ENCODE data around the gene PTPN3. TPM values are rescaled to one million over a fixed set of nuclear protein-coding genes. Genes with fewer than 3 reads are reported as not detected.

The PTPN3 gene
- polyA plus RNA-seq, 3 donors: not detected

GRCh38 chr9:109506097-109506712, 8.1 kb upstream of the PTPN3 start:
- Mint-ChIP-seq H3K27me3 (ENCODE audit: low read depth in 3 of 3) (peaks cover 48 to 53% (median 49%) of the 10 kb centered on the region in 3 donors), H3K4me1 (no peaks in the 10 kb centered on the region), H3K36me3 (no peaks in the 10 kb centered on the region), H3K4me3 (no peak overlapping the region), H3K9me3 (peaks cover 0 to 3% (median 0%) of the 10 kb centered on the region in 7 donors), H3K27ac (peak overlapping the region in 1 of 7 donors; percentile 43)
- WGBS (ENCODE audit: insufficient coverage): no CpG with 5 or more reads among the region's 3 CpGs
- no peaks in the 10 kb centered on the region for H4K20me1 ChIP-seq (ENCODE audit: insufficient read depth, low read length)
- H3K9ac ChIP-seq (ENCODE audit: insufficient read depth, low read length, poor library complexity, severe bottlenecking): no peak overlapping the region
- H3K4me3 ChIP-seq (replicated peaks in 1 of 3; ENCODE audit: low read depth in 2 of 3, low read length in 3 of 3): no peak overlapping the region
- no peaks in the 10 kb centered on the region for H3K36me3 ChIP-seq (replicated peaks in 1 of 2; ENCODE audit: control insufficient read depth in 1 of 2, insufficient read depth in 2 of 2, low read length in 2 of 2)
- no peak overlapping the region for H3K27ac ChIP-seq (ENCODE audit: low read depth in 1 of 2, low read length in 2 of 2)
- H3K9me3 ChIP-seq (replicated peaks in 1 of 2; ENCODE audit: control insufficient read depth in 1 of 2, insufficient read depth in 1 of 2, low read length in 2 of 2): no peaks in the 10 kb centered on the region
- DNase-seq: no peak
- H3K4me1 ChIP-seq (ENCODE audit: control insufficient read depth in 1 of 2, insufficient read depth in 2 of 2, low read length in 2 of 2): no peaks in the 10 kb centered on the region
- intact Hi-C loops (cut with micrococcal nuclease): no loop called here
- TF ChIP-seq, protein P1, sequence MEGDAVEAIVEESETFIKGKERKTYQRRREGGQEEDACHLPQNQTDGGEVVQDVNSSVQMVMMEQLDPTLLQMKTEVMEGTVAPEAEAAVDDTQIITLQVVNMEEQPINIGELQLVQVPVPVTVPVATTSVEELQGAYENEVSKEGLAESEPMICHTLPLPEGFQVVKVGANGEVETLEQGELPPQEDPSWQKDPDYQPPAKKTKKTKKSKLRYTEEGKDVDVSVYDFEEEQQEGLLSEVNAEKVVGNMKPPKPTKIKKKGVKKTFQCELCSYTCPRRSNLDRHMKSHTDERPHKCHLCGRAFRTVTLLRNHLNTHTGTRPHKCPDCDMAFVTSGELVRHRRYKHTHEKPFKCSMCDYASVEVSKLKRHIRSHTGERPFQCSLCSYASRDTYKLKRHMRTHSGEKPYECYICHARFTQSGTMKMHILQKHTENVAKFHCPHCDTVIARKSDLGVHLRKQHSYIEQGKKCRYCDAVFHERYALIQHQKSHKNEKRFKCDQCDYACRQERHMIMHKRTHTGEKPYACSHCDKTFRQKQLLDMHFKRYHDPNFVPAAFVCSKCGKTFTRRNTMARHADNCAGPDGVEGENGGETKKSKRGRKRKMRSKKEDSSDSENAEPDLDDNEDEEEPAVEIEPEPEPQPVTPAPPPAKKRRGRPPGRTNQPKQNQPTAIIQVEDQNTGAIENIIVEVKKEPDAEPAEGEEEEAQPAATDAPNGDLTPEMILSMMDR (IDR thresholded peaks at IDR 0.05): no peak
- no peaks in the 10 kb centered on the region for H3K79me2 ChIP-seq (ENCODE audit: insufficient read depth, low read length)
- peaks cover 23 to 31% of the 10 kb centered on the region in 2 donors for H3K27me3 ChIP-seq (ENCODE audit: control insufficient read depth in 2 of 2, insufficient read depth in 2 of 2, low read length in 2 of 2)
- H2AFZ ChIP-seq (ENCODE audit: insufficient read depth, low read depth, low read length, poor library complexity, severe bottlenecking): no peak overlapping the region
- H3K4me2 ChIP-seq (replicated peaks; ENCODE audit: extremely low read depth, low read length, poor library complexity, severe bottlenecking): no peak overlapping the region

DNA sequence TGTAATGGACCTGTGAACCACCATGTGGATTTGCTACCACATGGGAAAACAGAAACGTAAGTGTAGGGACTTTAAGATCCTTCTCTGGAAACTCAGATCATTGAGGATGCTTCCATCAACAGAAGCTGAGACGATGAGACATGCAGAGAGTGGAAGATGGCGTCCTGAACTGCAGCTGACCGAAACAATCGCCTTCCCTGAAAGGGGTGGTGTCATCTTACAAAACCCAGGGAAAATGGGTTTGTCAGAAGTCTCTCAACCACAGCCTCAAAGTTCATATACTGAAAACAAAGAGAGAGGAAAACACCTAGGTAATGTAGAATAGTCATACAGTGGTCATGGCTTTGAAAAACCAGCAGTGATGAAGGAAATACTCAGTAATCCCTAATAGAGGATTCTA, 6.6 kb upstream of the PTPN3 start:
- Histone ChIP-seq H3K9ac (ENCODE audit: insufficient read depth, low read length, poor library complexity, severe bottlenecking) (no peak overlapping the region), H3K9me3 (replicated peaks in 1 of 2; ENCODE audit: control insufficient read depth in 1 of 2, insufficient read depth in 1 of 2, low read length in 2 of 2) (peaks cover 0 to 4% of the 10 kb centered on the region in 2 donors), H3K4me3 (replicated peaks in 1 of 3; ENCODE audit: low read depth in 2 of 3, low read length in 3 of 3) (no peak overlapping the region), H3K36me3 (replicated peaks in 1 of 2; ENCODE audit: control insufficient read depth in 1 of 2, insufficient read depth in 2 of 2, low read length in 2 of 2) (no peaks in the 10 kb centered on the region), H3K4me2 (replicated peaks; ENCODE audit: extremely low read depth, low read length, poor library complexity, severe bottlenecking) (no peak overlapping the region), H2AFZ (ENCODE audit: insufficient read depth, low read depth, low read length, poor library complexity, severe bottlenecking) (no peak overlapping the region), H4K20me1 (ENCODE audit: insufficient read depth, low read length) (no peaks in the 10 kb centered on the region), H3K27me3 (ENCODE audit: control insufficient read depth in 2 of 2, insufficient read depth in 2 of 2, low read length in 2 of 2) (peaks cover 37 to 40% of the 10 kb centered on the region in 2 donors), H3K27ac (ENCODE audit: low read depth in 1 of 2, low read length in 2 of 2) (no peak overlapping the region), H3K79me2 (ENCODE audit: insufficient read depth, low read length) (no peaks in the 10 kb centered on the region), H3K4me1 (ENCODE audit: control insufficient read depth in 1 of 2, insufficient read depth in 2 of 2, low read length in 2 of 2) (no peaks in the 10 kb centered on the region)
- WGBS (ENCODE audit: insufficient coverage): 85% methylated on average over 1 of the region's 5 CpGs
- intact Hi-C loops (cut with micrococcal nuclease): no loop called here
- no peak for DNase-seq
- peaks cover 0 to 11% (median 0%) of the 10 kb centered on the region in 7 donors for H3K9me3 Mint-ChIP-seq
- no peak overlapping the region for H3K4me3 Mint-ChIP-seq
- peaks cover 0 to 4% of the 10 kb centered on the region in 2 donors for H3K36me3 Mint-ChIP-seq
- no peaks in the 10 kb centered on the region for H3K4me1 Mint-ChIP-seq
- peaks cover 52 to 59% (median 58%) of the 10 kb centered on the region in 3 donors for H3K27me3 Mint-ChIP-seq (ENCODE audit: low read depth in 3 of 3)
- TF ChIP-seq, protein P1 (IDR thresholded peaks at IDR 0.05): no peak
- no peak overlapping the region for H3K27ac Mint-ChIP-seq

Data from CD14-positive monocyte (primary cell).